Measurements from ENCODE around the gene DNAJC16. TPM values are rescaled to one million over a fixed set of nuclear protein-coding genes. Genes with fewer than 3 reads are reported as not detected.

DNAJC16 gene
- polyA plus RNA-seq, 4 donors, result 1.6 to 34.0 (median 4.0) TPM

- DNase-seq (no peak), FAIRE-seq (no peak)
- H3K4me1 ChIP-seq (ENCODE audit: control insufficient read depth in 3 of 3, insufficient read depth in 2 of 3, low read depth in 1 of 3, low read length in 2 of 3), result peaks cover 0 to 11% (median 0%) of the 10 kb centered on the region in 3 donors
- no peaks in the 10 kb centered on the region for H3K27me3 ChIP-seq (ENCODE audit: control insufficient read depth in 3 of 3, insufficient read depth in 3 of 3, low read length in 3 of 3)
- H3K36me3 ChIP-seq (ENCODE audit: control insufficient read depth in 3 of 3, insufficient read depth in 2 of 3, low read depth in 1 of 3, low read length in 3 of 3), result peaks cover 3 to 36% (median 7%) of the 10 kb centered on the region in 3 donors
- H3K27ac ChIP-seq (ENCODE audit: low read depth in 1 of 3, low read length in 2 of 3), result no peak overlapping the region
- 88 to 98% (median 91%) methylated on average over 2 of the region's 2 CpGs for WGBS, 3 donors
- H3K4me3 ChIP-seq (ENCODE audit: low read depth in 1 of 3, low read length in 3 of 3), result no peak overlapping the region
- H3K9me3 ChIP-seq (ENCODE audit: control insufficient read depth in 2 of 2, insufficient read depth in 1 of 2, low read depth in 1 of 2, low read length in 1 of 2), result no peaks in the 10 kb centered on the region
Measured at GRCh38 chr1:15557008-15557407, 30.4 kb downstream of the DNAJC16 start.

- Histone ChIP-seq H3K27ac (ENCODE audit: low read depth in 1 of 3, low read length in 2 of 3) (no peak overlapping the region), H3K9me3 (ENCODE audit: control insufficient read depth in 2 of 2, insufficient read depth in 1 of 2, low read depth in 1 of 2, low read length in 1 of 2) (no peaks in the 10 kb centered on the region), H3K27me3 (ENCODE audit: control insufficient read depth in 3 of 3, insufficient read depth in 3 of 3, low read length in 3 of 3) (no peaks in the 10 kb centered on the region), H3K4me1 (ENCODE audit: control insufficient read depth in 3 of 3, insufficient read depth in 2 of 3, low read depth in 1 of 3, low read length in 2 of 3) (peaks cover 0 to 11% (median 0%) of the 10 kb centered on the region in 3 donors), H3K4me3 (ENCODE audit: low read depth in 1 of 3, low read length in 3 of 3) (no peak overlapping the region), H3K36me3 (ENCODE audit: control insufficient read depth in 3 of 3, insufficient read depth in 2 of 3, low read depth in 1 of 3, low read length in 3 of 3) (peaks cover 4 to 36% (median 8%) of the 10 kb centered on the region in 3 donors)
- DNase-seq (no peak), FAIRE-seq (no peak)
- 89 to 97% (median 95%) methylated on average over 2 of the region's 2 CpGs for WGBS, 3 donors
Measured at GRCh38 chr1:15557594-15557993, 30.9 kb downstream of the DNAJC16 start.

GRCh38 chr1:15558516-15558915, 31.9 kb downstream of the DNAJC16 start:
- WGBS, 3 donors, result 86 to 95% (median 86%) methylated on average over 4 of the region's 4 CpGs
- Histone ChIP-seq H3K4me1 (ENCODE audit: control insufficient read depth in 3 of 3, insufficient read depth in 2 of 3, low read depth in 1 of 3, low read length in 2 of 3) (peaks cover 0 to 11% (median 0%) of the 10 kb centered on the region in 3 donors), H3K27me3 (ENCODE audit: control insufficient read depth in 3 of 3, insufficient read depth in 3 of 3, low read length in 3 of 3) (no peaks in the 10 kb centered on the region), H3K9me3 (ENCODE audit: control insufficient read depth in 2 of 2, insufficient read depth in 1 of 2, low read depth in 1 of 2, low read length in 1 of 2) (no peaks in the 10 kb centered on the region), H3K4me3 (ENCODE audit: low read depth in 1 of 3, low read length in 3 of 3) (no peak overlapping the region), H3K36me3 (ENCODE audit: control insufficient read depth in 3 of 3, insufficient read depth in 2 of 3, low read depth in 1 of 3, low read length in 3 of 3) (peaks cover 4 to 36% (median 10%) of the 10 kb centered on the region in 3 donors), H3K27ac (ENCODE audit: low read depth in 1 of 3, low read length in 2 of 3) (no peak overlapping the region)
- no peak for DNase-seq
- FAIRE-seq, result no peak

- Histone ChIP-seq H3K36me3 (ENCODE audit: control insufficient read depth in 3 of 3, insufficient read depth in 2 of 3, low read depth in 1 of 3, low read length in 3 of 3) (peaks cover 4 to 38% (median 9%) of the 10 kb centered on the region in 3 donors), H3K27ac (ENCODE audit: low read depth in 1 of 3, low read length in 2 of 3) (peak overlapping the region in 2 of 3 donors; percentile 45 to 65), H3K4me3 (ENCODE audit: low read depth in 1 of 3, low read length in 3 of 3) (no peak overlapping the region), H3K4me1 (ENCODE audit: control insufficient read depth in 3 of 3, insufficient read depth in 2 of 3, low read depth in 1 of 3, low read length in 2 of 3) (peaks cover 0 to 11% (median 0%) of the 10 kb centered on the region in 3 donors), H3K27me3 (ENCODE audit: control insufficient read depth in 3 of 3, insufficient read depth in 3 of 3, low read length in 3 of 3) (no peaks in the 10 kb centered on the region), H3K9me3 (ENCODE audit: control insufficient read depth in 2 of 2, insufficient read depth in 1 of 2, low read depth in 1 of 2, low read length in 1 of 2) (no peaks in the 10 kb centered on the region)
- DNase-seq, result peak; percentile 82 to 91
- WGBS, 3 donors, result 28 to 69% (median 38%) methylated on average over 12 of the region's 12 CpGs
- no peak for FAIRE-seq
Measured at GRCh38 chr1:15559189-15559810, 32.7 kb downstream of the DNAJC16 start.

- Histone ChIP-seq H3K4me1 (ENCODE audit: control insufficient read depth in 3 of 3, insufficient read depth in 2 of 3, low read depth in 1 of 3, low read length in 2 of 3) (peaks cover 0 to 10% (median 0%) of the 10 kb centered on the region in 3 donors), H3K4me3 (ENCODE audit: low read depth in 1 of 3, low read length in 3 of 3) (no peak overlapping the region), H3K36me3 (ENCODE audit: control insufficient read depth in 3 of 3, insufficient read depth in 2 of 3, low read depth in 1 of 3, low read length in 3 of 3) (peaks cover 11 to 63% (median 15%) of the 10 kb centered on the region in 3 donors), H3K9me3 (ENCODE audit: control insufficient read depth in 2 of 2, insufficient read depth in 1 of 2, low read depth in 1 of 2, low read length in 1 of 2) (no peaks in the 10 kb centered on the region), H3K27ac (ENCODE audit: low read depth in 1 of 3, low read length in 2 of 3) (no peak overlapping the region), H3K27me3 (ENCODE audit: control insufficient read depth in 3 of 3, insufficient read depth in 3 of 3, low read length in 3 of 3) (no peaks in the 10 kb centered on the region)
- FAIRE-seq (no peak), DNase-seq (peak in 1 of 2 donors; percentile 38)
- 71 to 82% (median 75%) methylated on average over 18 of the region's 18 CpGs for WGBS, 3 donors
Measured at GRCh38 chr1:15568387-15569073, 41.9 kb downstream of the DNAJC16 start.

GRCh38 chr1:15570861-15571260, 44.2 kb downstream of the DNAJC16 start:
- DNase-seq (no peak), FAIRE-seq (no peak)
- H3K4me1 ChIP-seq (ENCODE audit: control insufficient read depth in 3 of 3, insufficient read depth in 2 of 3, low read depth in 1 of 3, low read length in 2 of 3), result peaks cover 0 to 10% (median 0%) of the 10 kb centered on the region in 3 donors
- no peak overlapping the region for H3K4me3 ChIP-seq (ENCODE audit: low read depth in 1 of 3, low read length in 3 of 3)
- no peak overlapping the region for H3K27ac ChIP-seq (ENCODE audit: low read depth in 1 of 3, low read length in 2 of 3)
- no peaks in the 10 kb centered on the region for H3K9me3 ChIP-seq (ENCODE audit: control insufficient read depth in 2 of 2, insufficient read depth in 1 of 2, low read depth in 1 of 2, low read length in 1 of 2)
- 94 to 100% (median 94%) methylated on average over 1 of the region's 1 CpG for WGBS, 3 donors
- H3K36me3 ChIP-seq (ENCODE audit: control insufficient read depth in 3 of 3, insufficient read depth in 2 of 3, low read depth in 1 of 3, low read length in 3 of 3), result peaks cover 11 to 61% (median 13%) of the 10 kb centered on the region in 3 donors
- H3K27me3 ChIP-seq (ENCODE audit: control insufficient read depth in 3 of 3, insufficient read depth in 3 of 3, low read length in 3 of 3), result no peaks in the 10 kb centered on the region

GRCh38 chr1:15571266-15571665, 44.6 kb downstream of the DNAJC16 start:
- Histone ChIP-seq H3K4me1 (ENCODE audit: control insufficient read depth in 3 of 3, insufficient read depth in 2 of 3, low read depth in 1 of 3, low read length in 2 of 3) (peaks cover 0 to 10% (median 0%) of the 10 kb centered on the region in 3 donors), H3K9me3 (ENCODE audit: control insufficient read depth in 2 of 2, insufficient read depth in 1 of 2, low read depth in 1 of 2, low read length in 1 of 2) (no peaks in the 10 kb centered on the region), H3K27me3 (ENCODE audit: control insufficient read depth in 3 of 3, insufficient read depth in 3 of 3, low read length in 3 of 3) (no peaks in the 10 kb centered on the region), H3K36me3 (ENCODE audit: control insufficient read depth in 3 of 3, insufficient read depth in 2 of 3, low read depth in 1 of 3, low read length in 3 of 3) (peaks cover 9 to 61% (median 10%) of the 10 kb centered on the region in 3 donors), H3K27ac (ENCODE audit: low read depth in 1 of 3, low read length in 2 of 3) (no peak overlapping the region), H3K4me3 (ENCODE audit: low read depth in 1 of 3, low read length in 3 of 3) (no peak overlapping the region)
- FAIRE-seq, result no peak
- no peak for DNase-seq

- H3K27me3 ChIP-seq (ENCODE audit: control insufficient read depth in 3 of 3, insufficient read depth in 3 of 3, low read length in 3 of 3), result no peaks in the 10 kb centered on the region
- no peak for FAIRE-seq
- no peaks in the 10 kb centered on the region for H3K9me3 ChIP-seq (ENCODE audit: control insufficient read depth in 2 of 2, insufficient read depth in 1 of 2, low read depth in 1 of 2, low read length in 1 of 2)
- peaks cover 0 to 8% (median 0%) of the 10 kb centered on the region in 3 donors for H3K4me1 ChIP-seq (ENCODE audit: control insufficient read depth in 3 of 3, insufficient read depth in 2 of 3, low read depth in 1 of 3, low read length in 2 of 3)
- H3K36me3 ChIP-seq (ENCODE audit: control insufficient read depth in 3 of 3, insufficient read depth in 2 of 3, low read depth in 1 of 3, low read length in 3 of 3), result peaks cover 2 to 65% (median 4%) of the 10 kb centered on the region in 3 donors
- H3K4me3 ChIP-seq (ENCODE audit: low read depth in 1 of 3, low read length in 3 of 3), result no peak overlapping the region
- 77 to 92% (median 91%) methylated on average over 9 of the region's 9 CpGs for WGBS, 3 donors
- H3K27ac ChIP-seq (ENCODE audit: low read depth in 1 of 3, low read length in 2 of 3), result no peak overlapping the region
- no peak for DNase-seq
Measured at GRCh38 chr1:15573477-15573876, 46.8 kb downstream of the DNAJC16 start.

Measured in small intestine (tissue), 7 donors.